Choroid plexus epithelial cell (primary cell): Measurements from ENCODE around the gene GPRIN2.

Experiments
- DNase-seq: peaks from one replicate; pipeline ENCODE4 v3.0.0-alpha.2; 2010; ENCODE audit warnings: low read depth
- H3K4me3 ChIP-seq: 2 replicates; pipeline ENCODE4 v1.5.1; 2011; ENCODE audit warnings: low read depth, mild to moderate bottlenecking, control low read depth, low read length, moderate library complexity
- CTCF ChIP-seq: conservative IDR thresholded peaks from 2 replicates; pipeline ENCODE4 v1.5.1; 2011; ENCODE audit warnings: low read depth, mild to moderate bottlenecking, control low read depth, inconsistent platforms, low read length, moderate library complexity

The GPRIN2 gene

GRCh38 chr10:46549171-46550075, 7.0 kb downstream of the GPRIN2 start:
- no peak for TF ChIP-seq CTCF
- H3K4me3 ChIP-seq, result no peak overlapping the region
- DNase-seq, result no peak

GRCh38 chr10:46548498-46549090, 7.9 kb downstream of the GPRIN2 start:
- no peak for TF ChIP-seq CTCF
- DNase-seq, result no peak
- H3K4me3 ChIP-seq, result no peak overlapping the region

- H3K4me3 ChIP-seq, result no peak overlapping the region
- DNase-seq, result no peak
- TF ChIP-seq CTCF, result no peak
Measured at GRCh38 chr10:46547541-46548497, 8.6 kb downstream of the GPRIN2 start.

- no peak overlapping the region for H3K4me3 ChIP-seq
- no peak for TF ChIP-seq CTCF
- no peak for DNase-seq
Measured at GRCh38 chr10:46546591-46547540, 9.6 kb downstream of the GPRIN2 start.

- no peak for TF ChIP-seq CTCF
- DNase-seq, result no peak
- H3K4me3 ChIP-seq, result no peak overlapping the region
Measured at GRCh38 chr10:46545861-46546590, 10.4 kb downstream of the GPRIN2 start.
